Measurements from ENCODE around the gene FUT8. TPM values are rescaled to one million over a fixed set of nuclear protein-coding genes. Genes with fewer than 3 reads are reported as not detected.
"Not testable (repeated sequence)": the region's sequence is repeated elsewhere in the genome, so short reads cannot be mapped to it uniquely, and the experiment has no call there.

The FUT8 gene
- total RNA-seq, 4 donors from 2014 or later, result 15.2 to 38.0 (median 20.7) TPM

DNA sequence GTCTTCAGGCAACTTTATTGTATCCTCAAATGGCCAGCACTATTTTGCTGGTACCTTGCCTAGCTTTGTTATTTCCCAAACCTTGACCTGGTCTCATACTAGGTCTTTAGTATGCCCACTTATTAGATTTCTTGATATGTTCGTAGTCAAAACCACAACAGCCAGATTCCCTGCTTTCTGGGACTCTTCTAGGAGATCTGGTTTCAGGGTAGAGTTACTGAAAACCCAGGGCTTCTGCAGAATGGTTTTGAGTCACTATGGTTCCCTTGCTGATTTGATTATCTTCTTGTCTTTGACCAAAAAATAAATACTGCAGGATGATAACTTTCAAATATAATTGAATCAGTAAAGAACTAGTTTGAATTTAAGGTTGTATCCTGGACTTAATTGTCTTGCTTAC, 211.2 kb downstream of the FUT8 start:
- H3K27ac ChIP-seq, result no peak overlapping the region
- 86% methylated on average over 1 of the region's 1 CpG for WGBS
- no peaks in the 10 kb centered on the region for H3K27me3 ChIP-seq
- H3K4me1 ChIP-seq, result no peaks in the 10 kb centered on the region
- H3K36me3 ChIP-seq, result no peaks in the 10 kb centered on the region
- no peaks in the 10 kb centered on the region for H3K9me3 ChIP-seq
- DNase-seq (ENCODE audit: low spot score in 2 of 2), result no peak
- H3K4me3 ChIP-seq, result no peak overlapping the region
- TF ChIP-seq POLR2A (IDR thresholded peaks at IDR 0.05) (no peak), CTCF (IDR thresholded peaks at IDR 0.05) (no peak), POLR2AphosphoS5 (IDR thresholded peaks at IDR 0.05) (no peak), EP300 (IDR thresholded peaks at IDR 0.05) (no peak)

- TF ChIP-seq POLR2AphosphoS5 (IDR thresholded peaks at IDR 0.05) (no peak), CTCF (IDR thresholded peaks at IDR 0.05) (no peak), EP300 (IDR thresholded peaks at IDR 0.05) (no peak), POLR2A (IDR thresholded peaks at IDR 0.05) (no peak)
- Histone ChIP-seq H3K9me3 (no peaks in the 10 kb centered on the region), H3K27ac (no peak overlapping the region), H3K4me3 (no peak overlapping the region), H3K36me3 (peaks cover 7% of the 10 kb centered on the region), H3K4me1 (no peaks in the 10 kb centered on the region), H3K27me3 (no peaks in the 10 kb centered on the region)
- DNase-seq (ENCODE audit: low spot score in 2 of 2), result no peak
- WGBS, result 95% methylated on average over 4 of the region's 4 CpGs
Measured at GRCh38 chr14:65627315-65627714, 214.8 kb downstream of the FUT8 start.

GRCh38 chr14:65628664-65629063, 216.1 kb downstream of the FUT8 start:
- no peak overlapping the region for H3K27ac ChIP-seq
- DNase-seq (ENCODE audit: low spot score in 2 of 2), result no peak
- H3K36me3 ChIP-seq, result peaks cover 7% of the 10 kb centered on the region
- no peak for TF ChIP-seq POLR2AphosphoS5 (IDR thresholded peaks at IDR 0.05)
- TF ChIP-seq POLR2A (IDR thresholded peaks at IDR 0.05), result no peak
- TF ChIP-seq EP300 (IDR thresholded peaks at IDR 0.05), result no peak
- no peak for TF ChIP-seq CTCF (IDR thresholded peaks at IDR 0.05)
- H3K4me1 ChIP-seq, result no peaks in the 10 kb centered on the region
- no peaks in the 10 kb centered on the region for H3K9me3 ChIP-seq
- H3K27me3 ChIP-seq, result no peaks in the 10 kb centered on the region
- WGBS, result 83% methylated on average over 1 of the region's 1 CpG
- no peak overlapping the region for H3K4me3 ChIP-seq

DNA sequence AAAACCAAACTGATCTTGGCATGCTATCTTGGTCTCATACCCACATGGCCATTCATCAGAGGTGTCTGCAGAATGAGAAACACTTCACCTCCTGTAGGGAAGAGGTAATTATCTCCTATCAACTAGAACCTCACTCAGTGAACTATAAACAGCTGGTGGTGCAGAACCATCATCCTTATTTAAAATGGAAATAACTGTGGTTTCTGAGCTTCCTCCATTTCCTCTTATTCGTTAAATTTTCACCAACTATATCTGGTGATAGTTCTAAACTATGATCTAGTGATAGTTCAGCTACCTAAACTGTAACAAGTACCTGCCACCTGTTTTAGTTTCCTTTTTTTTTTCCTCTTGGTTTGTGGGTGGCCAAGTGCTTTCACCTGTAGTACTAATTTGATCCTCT, 218.5 kb downstream of the FUT8 start:
- Histone ChIP-seq H3K27ac (no peak overlapping the region), H3K27me3 (no peaks in the 10 kb centered on the region), H3K9me3 (peaks cover 3% of the 10 kb centered on the region), H3K4me3 (no peak overlapping the region), H3K36me3 (peaks cover 7% of the 10 kb centered on the region), H3K4me1 (no peaks in the 10 kb centered on the region)
- no peak for DNase-seq (ENCODE audit: low spot score in 2 of 2)
- TF ChIP-seq EP300 (IDR thresholded peaks at IDR 0.05) (no peak), POLR2A (IDR thresholded peaks at IDR 0.05) (no peak), CTCF (IDR thresholded peaks at IDR 0.05) (no peak), POLR2AphosphoS5 (IDR thresholded peaks at IDR 0.05) (no peak)
- WGBS, result 81% methylated on average over 1 of the region's 1 CpG

GRCh38 chr14:65632487-65632886, 220.0 kb downstream of the FUT8 start:
- Histone ChIP-seq H3K9me3 (peaks cover 3% of the 10 kb centered on the region), H3K27me3 (no peaks in the 10 kb centered on the region), H3K4me1 (no peaks in the 10 kb centered on the region), H3K36me3 (peaks cover 7% of the 10 kb centered on the region), H3K4me3 (no peak overlapping the region), H3K27ac (no peak overlapping the region)
- 100% methylated on average over 1 of the region's 1 CpG for WGBS
- no peak for DNase-seq (ENCODE audit: low spot score in 2 of 2)
- TF ChIP-seq POLR2AphosphoS5 (IDR thresholded peaks at IDR 0.05) (no peak), CTCF (IDR thresholded peaks at IDR 0.05) (no peak), EP300 (IDR thresholded peaks at IDR 0.05) (no peak), POLR2A (IDR thresholded peaks at IDR 0.05) (no peak)

- not testable (repeated sequence) for H3K9me3 ChIP-seq; DNase-seq (ENCODE audit: low spot score in 2 of 2); H3K36me3 ChIP-seq; H3K4me1 ChIP-seq; H3K4me3 ChIP-seq; H3K27me3 ChIP-seq; H3K27ac ChIP-seq
- WGBS, result no CpG with 5 or more reads among the region's 26 CpGs
Measured at GRCh38 chr14:65633666-65634065, 221.1 kb downstream of the FUT8 start.

Measured in suprapubic skin (tissue), 4 donors.